Smooth muscle cell (in vitro differentiated cells): ENCODE measurements around the gene TEKT5. TPM values are rescaled to one million over a fixed set of nuclear protein-coding genes. Genes with fewer than 3 reads are reported as not detected.
A peak's percentile ranks its signal among the peaks of the same experiment; 100 is the strongest.

Experiments used
- DNase-seq: peaks from one replicate; lab custom pipeline; 2025; ENCODE audit not compliant: unreplicated experiment; lab: John Stamatoyannopoulos, UW
- H2AFZ ChIP-seq: fragments of 200-600 bp; sonication (generic); 2 replicates; pipeline ENCODE4 v1.6.0; 2016; ENCODE audit warnings: antibody characterized with exemption, low read depth, mild to moderate bottlenecking
- H3F3A ChIP-seq: fragments of 200-600 bp; sonication (generic); 2 replicates; pipeline ENCODE4 v1.6.0; 2017; ENCODE audit warnings: antibody characterized with exemption, low read depth
- H3K27ac ChIP-seq: fragments of 200-600 bp; sonication (generic); 2 replicates; pipeline ENCODE4 v1.5.1; 2016; ENCODE audit warnings: low read depth, mild to moderate bottlenecking
- H3K27me3 ChIP-seq: fragments of 200-600 bp; sonication (generic); 2 replicates; pipeline ENCODE4 v1.6.1; 2016; ENCODE audit warnings: low read depth, mild to moderate bottlenecking
- H3K36me3 ChIP-seq: fragments of 200-600 bp; sonication (generic); 2 replicates; pipeline ENCODE4 v1.5.1; 2016; ENCODE audit warnings: low read depth
- H3K4me1 ChIP-seq: fragments of 200-600 bp; sonication (generic); 2 replicates; pipeline ENCODE4 v1.5.1; 2016; ENCODE audit warnings: low read depth
- H3K4me2 ChIP-seq: fragments of 200-600 bp; sonication (generic); 2 replicates; pipeline ENCODE4 v1.6.0; 2016; ENCODE audit warnings: mild to moderate bottlenecking
- H3K4me3 ChIP-seq: fragments of 200-600 bp; sonication (generic); 2 replicates; pipeline ENCODE4 v1.5.1; 2016; ENCODE audit warnings: mild to moderate bottlenecking
- H3K79me2 ChIP-seq: fragments of 200-600 bp; sonication (generic); 2 replicates; pipeline ENCODE4 v1.6.0; 2016; ENCODE audit warnings: low read depth, mild to moderate bottlenecking
- H3K9ac ChIP-seq: fragments of 200-600 bp; sonication (generic); 2 replicates; pipeline ENCODE4 v1.6.0; 2016; ENCODE audit warnings: low read depth
- H3K9me3 ChIP-seq: fragments of 200-600 bp; sonication (generic); replicated peaks from 2 replicates; pipeline ENCODE4 v1.5.1; 2016; ENCODE audit warnings: low read depth
- H4K20me1 ChIP-seq: fragments of 200-600 bp; sonication (generic); 2 replicates; pipeline ENCODE4 v1.6.0; 2016; ENCODE audit warnings: low read depth
- CTCF ChIP-seq: fragments of 200-600 bp; sonication (generic); IDR thresholded peaks from 2 replicates; pipeline ENCODE4 v1.5.1; 2017; ENCODE audit warnings: borderline replicate concordance, mild to moderate bottlenecking, antibody characterized with exemption; ENCODE audit not compliant: insufficient read depth, poor library complexity, severe bottlenecking
- WGBS: methylation state at CpG from one replicate; pipeline ENCODE4 v1.1.7; 2016; ENCODE audit warnings: low lambda C conversion rate; 5-methylcytosine and 5-hydroxymethylcytosine counted together
- polyA plus RNA-seq: library from polyadenylated mRNA; unstranded; fragments of >200 nt; fragmentation: Nextera tagmentation; extraction: Ambion mirVana; gene quantifications from 2 replicates; pipeline ENCODE4 v1.2.1, GENCODE V29; 2016
- total RNA-seq: library from RNA; depleted of rRNA; stranded (reverse); fragments of >200 nt; gene quantifications from 2 replicates; pipeline ENCODE4 v1.2.3, GENCODE V29; 2014

The TEKT5 gene
- total and polyA plus RNA-seq, 2 experiments from 2014 or later = not detected

- WGBS = 44% methylated on average over 12 of the region's 12 CpGs
- no peak for DNase-seq
- Histone ChIP-seq H2AFZ (no peak overlapping the region), H3K36me3 (no peaks in the 10 kb centered on the region), H3K27ac (no peak overlapping the region), H3K9ac (no peak overlapping the region), H3K79me2 (no peaks in the 10 kb centered on the region), H3K4me1 (no peaks in the 10 kb centered on the region), H3K27me3 (no peaks in the 10 kb centered on the region), H4K20me1 (no peaks in the 10 kb centered on the region), H3K4me3 (no peak overlapping the region), H3K9me3 (no peaks in the 10 kb centered on the region), H3F3A (peaks cover 7% of the 10 kb centered on the region), H3K4me2 (peak overlapping the region; percentile 58)
- TF ChIP-seq CTCF = peak; percentile 91
These were observed 42.4 kb upstream of the TEKT5 start for GRCh38 chr16:10737068-10737625.

- TF ChIP-seq CTCF = no peak
- 95% methylated on average over 7 of the region's 7 CpGs for WGBS
These were observed 37.1 kb upstream of the TEKT5 start for GRCh38 chr16:10731790-10732189.

GRCh38 chr16:10729104-10730048 is 34.6 kb upstream of the TEKT5 start:
- Histone ChIP-seq H4K20me1 (no peaks in the 10 kb centered on the region), H3K4me3 (no peak overlapping the region), H3K4me2 (no peak overlapping the region), H3F3A (no peaks in the 10 kb centered on the region), H3K27me3 (peaks cover 5% of the 10 kb centered on the region), H3K9me3 (no peaks in the 10 kb centered on the region), H3K36me3 (no peaks in the 10 kb centered on the region), H3K4me1 (no peaks in the 10 kb centered on the region), H3K27ac (no peak overlapping the region), H2AFZ (no peak overlapping the region), H3K9ac (no peak overlapping the region), H3K79me2 (no peaks in the 10 kb centered on the region)
- no peak for TF ChIP-seq CTCF
- 77% methylated on average over 18 of the region's 19 CpGs for WGBS
- no peak for DNase-seq

More at GRCh38 chr16:10731790-10732189, 37.1 kb upstream of the TEKT5 start:
- DNase-seq = no peak
- Histone ChIP-seq H3F3A (no peaks in the 10 kb centered on the region), H3K4me2 (no peak overlapping the region), H3K79me2 (no peaks in the 10 kb centered on the region), H3K9ac (no peak overlapping the region), H4K20me1 (no peaks in the 10 kb centered on the region), H3K4me3 (no peak overlapping the region), H2AFZ (no peak overlapping the region), H3K9me3 (no peaks in the 10 kb centered on the region), H3K27ac (no peak overlapping the region), H3K27me3 (no peaks in the 10 kb centered on the region), H3K36me3 (no peaks in the 10 kb centered on the region), H3K4me1 (no peaks in the 10 kb centered on the region)
